Measurements from ENCODE around the gene UBE2O.

- no peak for TF ChIP-seq TAF1 (conservative IDR thresholded peaks at IDR 0.05)
- TF ChIP-seq, protein P1, sequence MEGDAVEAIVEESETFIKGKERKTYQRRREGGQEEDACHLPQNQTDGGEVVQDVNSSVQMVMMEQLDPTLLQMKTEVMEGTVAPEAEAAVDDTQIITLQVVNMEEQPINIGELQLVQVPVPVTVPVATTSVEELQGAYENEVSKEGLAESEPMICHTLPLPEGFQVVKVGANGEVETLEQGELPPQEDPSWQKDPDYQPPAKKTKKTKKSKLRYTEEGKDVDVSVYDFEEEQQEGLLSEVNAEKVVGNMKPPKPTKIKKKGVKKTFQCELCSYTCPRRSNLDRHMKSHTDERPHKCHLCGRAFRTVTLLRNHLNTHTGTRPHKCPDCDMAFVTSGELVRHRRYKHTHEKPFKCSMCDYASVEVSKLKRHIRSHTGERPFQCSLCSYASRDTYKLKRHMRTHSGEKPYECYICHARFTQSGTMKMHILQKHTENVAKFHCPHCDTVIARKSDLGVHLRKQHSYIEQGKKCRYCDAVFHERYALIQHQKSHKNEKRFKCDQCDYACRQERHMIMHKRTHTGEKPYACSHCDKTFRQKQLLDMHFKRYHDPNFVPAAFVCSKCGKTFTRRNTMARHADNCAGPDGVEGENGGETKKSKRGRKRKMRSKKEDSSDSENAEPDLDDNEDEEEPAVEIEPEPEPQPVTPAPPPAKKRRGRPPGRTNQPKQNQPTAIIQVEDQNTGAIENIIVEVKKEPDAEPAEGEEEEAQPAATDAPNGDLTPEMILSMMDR (IDR thresholded peaks at IDR 0.05; ENCODE audit: low read depth, low read length, missing input control) = no peak
- TF ChIP-seq, protein P2, sequence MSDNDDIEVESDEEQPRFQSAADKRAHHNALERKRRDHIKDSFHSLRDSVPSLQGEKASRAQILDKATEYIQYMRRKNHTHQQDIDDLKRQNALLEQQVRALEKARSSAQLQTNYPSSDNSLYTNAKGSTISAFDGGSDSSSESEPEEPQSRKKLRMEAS (IDR thresholded peaks at IDR 0.05) = no peak
- no peak for TF ChIP-seq FOXA1 (IDR thresholded peaks at IDR 0.05)
- no peak for TF ChIP-seq NR2F2 (IDR thresholded peaks at IDR 0.05)
- TF ChIP-seq GABPA (IDR thresholded peaks at IDR 0.05 in 1 of 2, conservative IDR thresholded peaks at IDR 0.05 in 1 of 2) = no peak
- TF ChIP-seq REST (IDR thresholded peaks at IDR 0.05) = no peak
- TF ChIP-seq ZBTB33 (IDR thresholded peaks at IDR 0.05) = no peak
- TF ChIP-seq RAD21 (IDR thresholded peaks at IDR 0.05) = no peak
- TF ChIP-seq, protein P3, sequence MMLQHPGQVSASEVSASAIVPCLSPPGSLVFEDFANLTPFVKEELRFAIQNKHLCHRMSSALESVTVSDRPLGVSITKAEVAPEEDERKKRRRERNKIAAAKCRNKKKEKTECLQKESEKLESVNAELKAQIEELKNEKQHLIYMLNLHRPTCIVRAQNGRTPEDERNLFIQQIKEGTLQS (IDR thresholded peaks at IDR 0.05) = no peak
- no peak for TF ChIP-seq YY1 (IDR thresholded peaks at IDR 0.05)
- no peak for TF ChIP-seq JUND (IDR thresholded peaks at IDR 0.05)
- TF ChIP-seq HNF4A (conservative IDR thresholded peaks at IDR 0.05) = no peak
Measured at GRCh38 chr17:76368545-76368944, 84.4 kb downstream of the UBE2O start.

All from liver (tissue), 3 donors.